Fibroblast of lung (primary cell): ENCODE measurements around the gene SLC27A4.

Source experiments
- CTCF ChIP-seq, 2 donors: IDR thresholded peaks in 1 of 2; conservative IDR thresholded peaks in 1 of 2; 1 replicate in 1 of 2; 2 replicates in 1 of 2; pipeline ENCODE4 v1.5.1; 2011 to 2012; ENCODE audit warnings: low read length in 2 of 2, control low read depth in 1 of 2, inconsistent platforms in 1 of 2, low read depth in 1 of 2, mild to moderate bottlenecking in 1 of 2
- EZH2 ChIP-seq: IDR thresholded peaks from 2 replicates; pipeline ENCODE4 v1.5.1; 2012; ENCODE audit warnings: low read length, control low read depth, mild to moderate bottlenecking; ENCODE audit errors: missing control alignments

- TF ChIP-seq CTCF (conservative IDR thresholded peaks at IDR 0.05 in 1 of 2, IDR thresholded peaks at IDR 0.05 in 1 of 2; ENCODE audit: low read depth in 1 of 2, low read length in 2 of 2) (no peak), EZH2 (no peak)
These were observed 65.4 kb downstream of the SLC27A4 start for GRCh38 chr9:128405780-128406171.
